KG1 (cell line): ENCODE data around the gene PRKN.

Source experiments
- DNase-seq: peaks from one replicate; lab custom pipeline; 2025; lab: John Stamatoyannopoulos, UW

PRKN gene

DNA sequence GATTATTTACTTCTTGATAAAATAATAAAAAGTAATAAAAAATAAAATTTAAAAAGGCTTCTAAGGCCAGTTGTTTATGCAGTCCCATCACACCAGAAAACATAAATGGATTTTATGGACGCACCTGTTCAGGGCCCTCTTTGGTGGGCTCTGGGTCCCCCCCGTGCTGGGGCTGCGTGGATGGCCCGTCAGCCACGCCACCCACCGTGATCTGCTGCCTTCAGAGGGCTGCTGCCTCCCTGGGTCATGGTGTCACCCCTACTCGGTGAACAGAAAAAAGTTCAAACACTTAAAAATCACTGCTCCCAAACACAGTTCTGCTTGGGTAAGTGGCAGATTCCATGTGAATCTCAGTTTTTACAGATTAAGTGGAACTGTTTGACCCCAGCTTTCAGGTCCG, 1006.1 kb downstream of the PRKN start:
- no peak for DNase-seq

- DNase-seq, result no peak
Measured at GRCh38 chr6:161716176-161716575, 1011.4 kb downstream of the PRKN start.

DNA sequence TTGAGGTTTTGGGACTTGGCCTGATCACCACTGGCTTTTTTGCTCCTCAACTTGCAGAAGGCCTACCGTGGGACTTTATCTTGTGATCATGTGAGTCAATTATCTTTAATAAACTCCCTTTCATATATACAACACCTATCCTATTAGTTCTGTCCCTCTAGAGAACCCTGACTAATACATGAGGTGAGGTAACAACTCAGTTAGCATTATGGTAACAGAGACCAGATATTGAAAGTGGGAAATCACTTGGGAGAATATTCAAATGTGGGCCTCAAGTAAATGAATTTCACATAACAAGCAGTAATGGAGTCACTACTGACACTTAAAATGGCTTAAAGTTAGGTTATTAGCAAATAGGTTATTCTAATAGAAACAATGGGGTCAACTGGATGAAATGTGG, 1015.6 kb downstream of the PRKN start:
- no peak for DNase-seq

GRCh38 chr6:161711515-161711914, 1016.1 kb downstream of the PRKN start:
- DNase-seq, result no peak

- no peak for DNase-seq
Measured at GRCh38 chr6:161710698-161711097, 1016.9 kb downstream of the PRKN start.

DNA sequence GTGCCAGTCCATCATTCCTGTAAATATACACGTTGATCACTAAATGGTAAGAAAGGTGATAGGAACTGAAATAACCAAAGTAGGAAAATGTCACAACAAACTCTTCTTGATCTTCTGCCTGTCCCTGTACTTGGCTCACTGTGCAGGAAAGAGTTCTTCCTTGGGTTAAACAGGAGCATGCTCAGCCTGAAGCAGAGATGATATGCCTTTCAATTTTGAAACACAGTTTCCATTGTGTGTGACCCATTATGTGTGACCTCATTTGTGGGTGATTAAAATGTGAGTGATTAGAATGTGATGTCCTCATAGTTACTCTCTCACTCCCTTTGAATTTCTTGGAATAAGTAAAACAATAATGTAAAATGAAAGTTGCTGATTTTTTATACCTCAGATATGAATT, 1026.5 kb downstream of the PRKN start:
- DNase-seq, result no peak

DNA sequence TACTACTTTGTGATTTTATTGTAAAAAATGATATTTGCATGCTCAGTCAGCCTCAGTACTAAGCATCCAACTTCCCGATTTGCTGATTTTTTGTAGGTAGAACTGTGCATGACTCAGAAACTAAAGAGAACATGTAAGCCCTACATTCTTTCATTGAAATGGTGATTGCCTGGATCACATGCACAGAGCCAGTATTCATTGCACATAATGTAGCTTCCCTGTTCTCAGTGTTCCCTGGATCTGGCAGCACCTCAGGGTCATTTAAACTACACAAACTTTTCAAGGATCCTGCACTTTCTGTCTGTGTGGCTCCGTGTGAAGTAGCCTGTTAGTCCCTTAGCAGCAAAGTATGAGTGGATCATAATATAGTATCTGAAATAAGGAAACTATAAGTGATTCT, 1030.8 kb downstream of the PRKN start:
- DNase-seq, result no peak

DNA sequence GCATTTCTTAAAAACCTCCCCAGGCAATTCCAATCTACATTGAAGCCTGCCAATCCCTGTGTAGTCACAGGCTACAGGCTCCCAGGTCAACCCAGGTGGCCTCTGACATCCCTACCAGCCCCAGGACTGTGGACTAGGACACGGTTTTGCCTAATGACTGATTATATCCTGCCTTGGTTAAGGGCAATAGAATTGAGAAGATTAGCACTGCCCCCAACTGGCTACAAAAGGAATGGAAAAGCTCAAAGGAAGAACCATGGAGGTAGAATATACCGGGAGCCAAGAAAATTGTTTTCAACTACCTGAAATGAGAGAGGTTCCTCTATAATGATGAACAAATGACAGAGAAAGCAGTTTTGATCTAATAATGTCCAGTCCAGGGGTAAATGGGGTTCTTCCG, 1032.6 kb downstream of the PRKN start:
- DNase-seq, result no peak

DNA sequence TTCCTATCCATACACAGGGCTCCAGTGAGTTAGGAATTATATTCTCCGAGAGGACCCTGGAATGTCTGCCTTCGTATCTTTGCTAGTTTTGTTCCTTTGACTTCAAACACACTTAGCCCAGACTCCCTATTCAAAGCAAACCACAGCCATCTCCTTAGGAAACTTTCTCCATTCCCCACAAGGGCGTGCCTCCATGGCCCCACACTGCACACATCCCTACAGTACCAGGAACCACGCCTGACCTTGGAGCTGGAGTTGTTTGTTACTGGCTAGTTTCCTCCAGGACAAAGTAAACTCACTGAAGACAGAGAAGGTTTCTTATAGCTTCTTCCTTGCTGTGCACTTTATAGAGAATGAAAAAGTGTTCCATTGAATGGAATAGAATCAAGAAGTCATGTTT, 1040.9 kb downstream of the PRKN start:
- DNase-seq, result no peak

DNA sequence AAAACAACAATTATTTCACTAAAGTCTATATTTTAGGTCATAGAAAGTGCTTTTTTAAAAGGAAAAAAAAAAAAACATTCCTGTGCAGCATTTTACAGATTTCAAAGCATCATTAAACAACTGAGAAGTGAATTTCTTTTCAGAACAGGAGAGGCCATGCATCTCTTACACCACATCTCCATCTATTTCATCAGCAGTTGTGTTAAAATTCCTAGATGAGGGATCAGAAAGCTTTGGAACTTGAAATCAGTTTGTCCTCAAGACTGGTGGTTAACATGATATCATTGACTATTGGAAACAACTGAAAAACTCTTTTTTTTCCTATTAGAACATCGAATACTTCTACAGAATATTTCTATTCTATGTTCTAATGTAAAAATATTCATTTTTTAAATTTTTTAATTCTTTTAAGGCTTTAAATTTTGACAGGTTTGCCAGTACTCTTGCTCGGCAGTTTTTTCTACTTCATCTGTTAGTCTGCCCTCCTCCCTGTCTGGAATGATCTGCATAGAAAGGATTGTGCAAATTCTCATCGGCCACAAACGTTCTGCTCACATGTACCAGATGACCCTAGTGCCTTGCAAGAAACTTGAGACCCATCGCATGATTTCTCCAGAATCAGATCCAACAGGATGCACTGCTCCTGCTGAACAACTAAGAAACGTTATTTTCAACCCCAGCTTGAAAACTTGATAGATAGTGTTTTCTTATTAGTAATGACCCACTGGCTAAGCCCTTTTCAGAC, 1042.7 kb downstream of the PRKN start:
- DNase-seq, result no peak

GRCh38 chr6:161683400-161683799, 1044.2 kb downstream of the PRKN start:
- no peak for DNase-seq

GRCh38 chr6:161682982-161683381, 1044.6 kb downstream of the PRKN start:
- no peak for DNase-seq

DNA sequence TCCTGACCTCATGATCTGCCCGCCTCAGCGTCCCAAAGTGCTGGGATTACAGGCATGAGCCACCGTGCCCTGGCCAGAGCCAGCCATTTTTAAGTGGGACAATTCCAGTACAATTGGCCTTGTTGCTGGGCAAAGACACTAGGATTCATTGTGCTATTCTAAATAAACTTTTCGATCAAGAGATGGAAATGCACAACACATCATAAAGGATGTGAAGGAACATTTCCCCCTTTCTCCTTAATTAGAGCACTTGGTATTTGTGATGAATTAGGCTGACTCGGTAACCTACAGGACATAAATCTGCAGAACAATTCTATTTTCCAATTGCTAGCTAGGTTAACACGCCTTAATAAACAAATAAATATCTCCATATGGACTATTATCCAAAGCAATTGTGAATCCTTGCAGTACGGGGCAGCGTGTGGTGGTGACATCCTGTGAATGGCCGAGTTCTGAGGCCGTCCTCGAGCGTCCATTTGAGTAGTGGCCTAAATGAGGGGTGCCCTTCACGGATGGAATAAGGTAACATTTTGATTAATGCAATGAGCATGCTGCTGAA, 1047.5 kb downstream of the PRKN start:
- DNase-seq, result no peak

DNA sequence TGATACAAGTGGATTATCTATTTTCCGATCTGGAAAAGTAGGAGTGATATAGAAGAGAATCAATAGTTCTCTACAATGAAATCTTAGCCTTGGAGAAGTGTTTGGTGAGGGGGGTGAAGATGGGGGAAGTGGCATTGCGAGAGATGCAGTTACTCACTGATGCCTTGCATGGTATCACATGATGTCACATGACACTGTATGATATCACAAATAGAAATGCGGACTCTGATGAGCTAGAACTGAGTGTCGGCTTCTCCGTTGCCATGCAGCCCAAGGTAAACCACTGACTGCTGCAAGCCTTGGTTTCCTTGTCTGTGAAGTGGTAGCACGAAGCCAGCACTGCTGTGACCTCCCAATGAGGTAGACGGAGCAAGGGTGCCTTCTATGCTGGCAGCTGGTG, 1050.4 kb downstream of the PRKN start:
- no peak for DNase-seq

GRCh38 chr6:161676586-161676985, 1051.0 kb downstream of the PRKN start:
- no peak for DNase-seq

- DNase-seq, result no peak
Measured at GRCh38 chr6:161674930-161675682, 1052.5 kb downstream of the PRKN start.

- no peak for DNase-seq
Measured at GRCh38 chr6:161673026-161673425, 1054.5 kb downstream of the PRKN start.

DNA sequence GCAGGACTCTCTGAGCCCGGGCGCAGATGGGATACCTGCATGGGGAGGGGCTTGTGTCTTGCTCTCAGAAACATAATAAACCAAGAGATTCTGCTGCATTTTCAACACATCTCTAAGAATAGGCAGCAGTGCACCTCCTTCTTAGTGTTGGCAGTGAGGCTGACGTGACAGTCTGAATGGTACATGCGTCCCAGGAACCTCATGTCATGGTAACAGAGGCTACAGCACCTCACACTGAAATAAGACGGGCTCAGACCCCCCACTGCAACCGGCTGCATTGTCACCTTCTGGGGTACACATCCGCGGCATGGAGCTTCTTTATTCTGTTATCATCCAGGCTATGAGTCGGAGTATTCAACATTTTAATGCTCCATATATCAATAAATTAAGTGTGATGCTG, 1056.4 kb downstream of the PRKN start:
- DNase-seq, result no peak

GRCh38 chr6:161668665-161669064, 1058.9 kb downstream of the PRKN start:
- DNase-seq, result no peak

DNA sequence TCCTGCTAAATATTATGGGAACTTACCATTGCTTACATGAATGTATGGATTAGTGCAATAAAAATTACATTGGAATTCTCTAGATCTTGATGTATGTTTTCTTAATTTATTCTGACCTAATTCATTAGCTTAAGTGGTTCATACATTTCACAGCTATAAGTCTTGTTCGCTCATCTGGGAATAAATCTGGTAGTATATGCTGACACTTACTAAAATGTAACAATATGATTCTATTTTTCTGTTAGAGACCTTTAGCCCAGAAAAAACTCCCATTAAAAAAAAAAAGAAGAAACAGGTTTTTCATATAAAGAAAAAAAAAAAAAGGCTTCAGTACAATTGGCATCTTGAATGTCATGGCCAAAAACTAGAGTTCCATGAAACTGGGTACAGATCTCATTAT, 1059.6 kb downstream of the PRKN start:
- DNase-seq, result no peak

DNA sequence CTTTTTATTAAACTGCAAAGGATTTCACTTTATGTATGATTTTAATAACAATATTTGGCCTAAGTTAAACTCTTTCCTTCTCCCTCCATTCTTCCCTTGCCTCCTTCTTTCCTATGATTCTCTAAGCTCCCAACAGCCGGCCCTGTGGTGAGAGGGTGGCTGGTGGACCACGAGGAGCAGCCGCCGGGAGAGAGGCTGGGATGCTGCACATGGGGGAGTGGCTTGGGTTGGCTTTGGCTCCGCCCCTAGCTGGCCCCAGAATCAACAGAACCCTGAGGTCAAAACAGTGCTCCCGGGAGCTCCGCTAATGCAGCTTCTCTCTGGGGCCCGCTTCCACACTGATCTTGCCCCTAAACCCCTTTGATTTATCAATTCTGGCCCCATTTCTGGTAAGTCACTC, 1063.9 kb downstream of the PRKN start:
- no peak for DNase-seq

GRCh38 chr6:161660666-161661571, 1066.6 kb downstream of the PRKN start:
- no peak for DNase-seq
